SK-N-MC (cell line): Measurements from ENCODE around the gene PXMP2.

ENCODE experiments used
- DNase-seq: peaks from one replicate; pipeline ENCODE4 v3.0.0-alpha.2; 2011; ENCODE audit warnings: low read depth, low spot score
- H3K27ac ChIP-seq: fragments of 200-600 bp; sonication (generic); 2 replicates; pipeline ENCODE4 v1.5.1; 2016; ENCODE audit warnings: mixed run types
- H3K36me3 ChIP-seq: fragments of 200-600 bp; sonication (generic); 2 replicates; pipeline ENCODE4 v1.6.1; 2017; ENCODE audit warnings: antibody characterized with exemption, low read length, mixed read lengths; ENCODE audit not compliant: insufficient read depth
- H3K4me3 ChIP-seq: fragments of 200-600 bp; sonication (generic); 2 replicates; pipeline ENCODE4 v1.5.1; 2016
- H3K9ac ChIP-seq: fragments of 200-600 bp; sonication (generic); 2 replicates; pipeline ENCODE4 v1.8.0; 2017; ENCODE audit warnings: mixed run types, mixed read lengths; ENCODE audit not compliant: insufficient read length
- H3K9me3 ChIP-seq: fragments of 200-600 bp; sonication (generic); 2 replicates; pipeline ENCODE4 v1.6.1; 2017; ENCODE audit warnings: low read depth, mild to moderate bottlenecking, antibody characterized with exemption, low read length, moderate library complexity, mixed read lengths
- EZH2 ChIP-seq: fragments of 200-600 bp; sonication (generic); IDR thresholded peaks from one replicate; pipeline ENCODE4 v1.6.1; 2017; ENCODE audit warnings: antibody characterized with exemption
- FOXP2 ChIP-seq: optimal IDR thresholded peaks from 2 replicates; pipeline ENCODE3; 2011; ENCODE audit warnings: mild to moderate bottlenecking, moderate library complexity; ENCODE audit not compliant: insufficient read depth; ENCODE audit errors: extremely low read length, control extremely low read depth
- POLR2AphosphoS5 ChIP-seq: IDR thresholded peaks from 2 replicates; pipeline ENCODE4 v1.6.1; 2012; ENCODE audit warnings: mild to moderate bottlenecking, low read depth, low read length, borderline replicate concordance

Gene PXMP2

DNA sequence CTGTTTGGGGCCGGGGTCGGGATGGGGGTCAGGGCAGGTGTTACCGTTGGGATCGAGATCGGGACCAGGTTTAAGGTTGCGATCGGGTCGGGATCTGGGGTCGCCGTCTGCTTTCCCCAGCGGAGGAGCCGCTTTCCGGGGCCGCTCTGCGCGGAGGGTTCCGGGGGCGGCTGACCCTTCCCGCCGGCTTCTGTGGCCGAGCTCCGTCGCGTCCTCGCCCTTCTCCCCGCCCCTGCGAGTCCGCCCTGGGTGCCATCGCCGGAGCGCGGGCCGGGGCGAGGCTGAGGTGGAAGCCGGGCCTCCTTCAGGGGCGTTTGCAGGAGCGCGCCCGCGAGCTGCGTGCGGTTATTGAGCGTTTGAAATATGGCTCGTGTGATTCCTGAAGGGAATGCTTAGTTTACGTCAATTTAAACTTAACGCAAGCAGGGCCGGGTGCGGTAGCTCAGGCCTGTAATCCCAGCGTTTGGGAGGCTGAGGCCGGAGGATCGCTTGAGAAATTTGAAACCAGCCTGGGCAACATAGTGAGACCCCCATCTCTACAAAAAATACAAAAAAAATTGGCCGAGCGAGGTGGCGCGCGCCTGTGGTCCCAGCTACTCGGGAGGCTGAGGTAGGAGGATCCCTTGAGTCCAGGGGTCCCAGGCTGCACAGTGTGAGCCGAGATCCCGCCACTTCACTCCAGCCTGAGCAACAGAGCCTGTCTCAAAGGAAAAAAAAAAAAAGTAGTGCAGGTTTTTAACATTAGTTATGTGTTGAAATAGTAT lies 23.9 kb downstream of the PXMP2 start:
- no peak overlapping the region for H3K27ac ChIP-seq
- H3K4me3 ChIP-seq = peak overlapping the region; percentile 87
- peaks cover 19% of the 10 kb centered on the region for H3K36me3 ChIP-seq
- DNase-seq = no peak
- no peaks in the 10 kb centered on the region for H3K9me3 ChIP-seq
- TF ChIP-seq FOXP2 (no peak), POLR2AphosphoS5 (no peak; the same call in 1 of the 2 replicates), EZH2 (no peak)
- peak overlapping the region; percentile 86 for H3K9ac ChIP-seq

DNA sequence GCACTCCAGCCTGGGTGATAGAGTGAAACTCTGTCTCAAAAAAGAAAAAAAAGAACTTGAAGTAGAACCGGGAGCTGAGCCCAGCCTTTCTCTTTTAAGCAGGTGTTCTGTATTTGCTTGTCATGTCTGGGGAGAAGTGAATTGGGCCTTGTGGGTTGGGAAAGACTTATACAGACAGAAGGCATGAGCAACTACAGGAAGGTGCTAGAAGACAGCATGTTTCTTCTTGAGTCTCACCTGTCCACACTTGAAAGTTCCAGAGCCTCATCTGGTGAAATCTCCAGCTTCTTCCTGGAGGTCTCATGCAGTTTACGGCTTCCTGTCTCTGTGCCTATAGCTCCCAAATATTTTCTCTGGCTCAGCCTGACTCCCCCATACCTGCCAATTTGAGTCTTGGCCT lies 25.7 kb downstream of the PXMP2 start:
- no peak overlapping the region for H3K9ac ChIP-seq
- H3K9me3 ChIP-seq = no peaks in the 10 kb centered on the region
- H3K36me3 ChIP-seq = peaks cover 30% of the 10 kb centered on the region
- no peak overlapping the region for H3K4me3 ChIP-seq
- TF ChIP-seq EZH2 = no peak
- TF ChIP-seq POLR2AphosphoS5 = no peak
- TF ChIP-seq FOXP2 = no peak
- 0 out of 2 replicates have a peak overlapping the region, but pooled peaks have one; percentile 31 for H3K27ac ChIP-seq
- no peak for DNase-seq

DNA sequence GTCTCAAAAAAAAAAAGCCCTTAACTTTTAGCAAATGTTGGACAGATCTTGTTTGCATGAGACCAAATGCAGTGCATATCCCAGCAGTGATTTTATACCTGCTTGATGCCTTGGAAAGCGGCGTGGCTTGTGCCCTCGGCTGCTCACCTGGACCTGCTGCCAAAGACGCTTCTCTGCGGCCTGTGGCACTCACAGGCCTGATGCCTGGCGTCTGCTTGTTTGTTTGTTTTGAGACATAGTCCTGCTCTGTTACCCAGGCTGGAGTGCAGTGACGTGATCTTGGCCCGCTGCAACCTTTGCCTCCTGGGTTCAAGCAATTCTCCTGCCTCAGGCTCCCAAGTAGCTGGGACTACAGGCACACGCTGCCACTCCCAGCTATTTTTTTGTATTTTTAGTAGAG lies 28.5 kb downstream of the PXMP2 start:
- Histone ChIP-seq H3K27ac (no peak overlapping the region), H3K9me3 (no peaks in the 10 kb centered on the region), H3K36me3 (peaks cover 50% of the 10 kb centered on the region), H3K4me3 (no peak overlapping the region), H3K9ac (no peak overlapping the region)
- DNase-seq = no peak
- TF ChIP-seq POLR2AphosphoS5 (no peak), FOXP2 (no peak), EZH2 (no peak)

GRCh38 chr12:132716356-132716755 lies 29.0 kb downstream of the PXMP2 start:
- no peak overlapping the region for H3K4me3 ChIP-seq
- TF ChIP-seq POLR2AphosphoS5 (no peak), FOXP2 (no peak), EZH2 (no peak)
- H3K9ac ChIP-seq = no peak overlapping the region
- H3K27ac ChIP-seq = no peak overlapping the region
- H3K36me3 ChIP-seq = peaks cover 55% of the 10 kb centered on the region
- DNase-seq = no peak
- H3K9me3 ChIP-seq = no peaks in the 10 kb centered on the region

DNA sequence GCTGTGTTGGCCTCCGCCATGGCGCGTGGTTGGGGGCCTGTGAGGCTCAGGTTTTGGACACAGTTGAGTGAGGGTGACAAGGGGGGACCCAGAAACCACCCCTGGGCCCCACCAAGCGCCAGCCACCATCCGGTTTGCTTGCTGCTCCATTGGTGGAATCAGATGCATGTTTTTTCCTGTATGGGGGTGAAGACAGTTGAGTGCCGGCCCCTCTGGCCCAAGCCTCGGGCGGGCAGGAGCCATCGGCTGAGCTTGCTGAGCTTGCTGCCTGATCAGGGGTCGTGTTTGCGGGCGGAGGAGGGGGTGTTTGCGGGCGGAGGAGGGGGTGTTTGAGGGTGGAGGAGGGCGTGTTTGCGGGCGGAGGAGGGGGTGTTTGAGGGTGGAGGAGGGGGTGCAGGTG lies 29.6 kb downstream of the PXMP2 start:
- Histone ChIP-seq H3K4me3 (peak overlapping the region; percentile 51), H3K9me3 (no peaks in the 10 kb centered on the region), H3K36me3 (peaks cover 61% of the 10 kb centered on the region), H3K27ac (peak overlapping the region; percentile 37; the same call in 1 of the 2 replicates), H3K9ac (no peak overlapping the region)
- TF ChIP-seq POLR2AphosphoS5 = no peak
- no peak for TF ChIP-seq FOXP2
- TF ChIP-seq EZH2 = no peak
- DNase-seq = no peak

DNA sequence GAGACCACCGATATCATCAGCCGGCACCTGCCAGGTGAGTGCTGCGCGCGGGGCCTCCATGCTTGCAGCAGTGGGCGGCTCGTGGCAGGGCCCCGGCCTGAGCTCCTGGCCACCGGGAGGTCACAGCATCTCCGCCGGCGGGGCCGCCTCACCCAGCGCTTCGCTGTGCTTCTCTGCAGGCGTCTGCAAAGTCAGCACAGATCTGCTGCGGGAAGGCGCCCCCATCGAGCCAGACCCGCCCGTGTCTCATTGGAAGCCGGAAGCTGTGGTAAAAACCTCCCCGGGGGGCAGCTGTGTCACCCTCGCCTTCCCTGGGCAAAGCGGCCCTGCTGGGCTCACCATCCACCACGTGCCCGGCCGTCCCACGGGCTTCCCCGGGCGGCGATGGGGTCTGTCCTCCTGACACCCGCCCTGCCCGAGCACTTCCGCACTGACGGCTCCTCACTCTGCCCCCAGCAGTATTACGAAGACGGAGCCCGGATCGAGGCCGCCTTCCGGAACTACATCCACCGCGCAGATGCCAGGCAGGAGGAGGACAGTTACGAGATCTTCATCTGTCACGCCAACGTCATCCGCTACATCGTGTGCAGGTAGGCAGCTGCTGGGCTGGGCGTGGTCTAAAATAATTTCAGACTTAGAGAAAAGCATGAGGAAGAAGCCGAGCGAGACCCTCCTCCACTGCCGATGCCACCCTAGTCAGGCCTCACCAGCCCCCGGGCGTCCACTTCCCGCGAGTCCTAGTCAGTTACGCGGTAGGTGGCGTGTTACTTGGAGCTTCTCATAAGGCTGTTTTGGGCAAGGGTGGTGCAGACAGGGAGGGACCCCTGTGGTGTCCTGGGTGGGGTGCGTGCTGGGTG lies 30.4 kb downstream of the PXMP2 start:
- H3K27ac ChIP-seq = peak overlapping the region; percentile 37
- TF ChIP-seq POLR2AphosphoS5 = peak; percentile 69
- TF ChIP-seq FOXP2 = peak; percentile 82
- no peak for TF ChIP-seq EZH2
- peak; percentile 71 for DNase-seq
- peaks cover 62% of the 10 kb centered on the region for H3K36me3 ChIP-seq
- H3K9ac ChIP-seq = no peak overlapping the region
- H3K9me3 ChIP-seq = no peaks in the 10 kb centered on the region
- peak overlapping the region; percentile 51 for H3K4me3 ChIP-seq

GRCh38 chr12:132718644-132719043 lies 31.3 kb downstream of the PXMP2 start:
- Histone ChIP-seq H3K36me3 (peaks cover 65% of the 10 kb centered on the region), H3K27ac (peak overlapping the region; percentile 78), H3K9me3 (no peaks in the 10 kb centered on the region), H3K4me3 (no peak overlapping the region), H3K9ac (no peak overlapping the region)
- TF ChIP-seq EZH2 (no peak), FOXP2 (no peak), POLR2AphosphoS5 (no peak)
- DNase-seq = no peak
